Measurements from ENCODE around the gene IPO4. TPM values are rescaled to one million over a fixed set of nuclear protein-coding genes. Genes with fewer than 3 reads are reported as not detected.

Gene IPO4
- total and polyA plus RNA-seq, 2 of the 8 experiments (the other 6 are each of a cell fraction or from before 2014, with no cell fraction given) = 55.5 to 108 TPM

DNA sequence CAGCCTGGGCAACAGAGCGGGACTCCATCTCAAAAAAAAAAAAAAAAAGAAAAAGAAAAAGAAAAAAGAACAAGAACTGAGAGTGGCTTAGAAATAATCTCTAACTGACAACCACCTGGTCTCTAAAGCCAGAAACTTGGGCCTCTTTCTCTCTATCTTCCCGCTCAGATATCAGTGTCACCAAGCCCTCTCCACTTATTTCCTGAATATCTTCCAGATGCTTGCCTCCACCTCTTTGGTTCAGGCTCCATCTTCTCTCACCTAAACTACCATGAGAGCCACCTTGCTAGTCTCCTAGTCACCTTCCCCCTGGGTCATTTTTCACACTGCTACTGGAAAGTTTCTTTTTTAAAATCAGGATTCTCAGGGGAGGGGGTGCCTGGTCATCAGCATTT, 8.4 kb upstream of the IPO4 start:
- Histone ChIP-seq H3K23me2 (ENCODE audit: low read depth, low read length) (peaks cover 5% of the 10 kb centered on the region; the same call in 1 of the 2 replicates), H3K79me2 (ENCODE audit: control insufficient read depth in 1 of 2, insufficient read depth in 2 of 2, low read length in 2 of 2) (peaks cover 0 to 3% of the 10 kb centered on the region in 2 experiments; a peak in 2 of 4 replicates), H2AFZ (ENCODE audit: low read length) (no peak overlapping the region), H2AK5ac (ENCODE audit: low read depth, low read length) (no peak overlapping the region), H3K27ac (ENCODE audit: low read depth, low read length) (no peak overlapping the region), H3K79me1 (ENCODE audit: low read depth, low read length) (peaks cover 3% of the 10 kb centered on the region; the same call in 1 of the 2 replicates), H4K20me1 (replicated peaks in 1 of 2; ENCODE audit: control insufficient read depth in 1 of 2, insufficient read depth in 2 of 2, low read length in 2 of 2) (no peaks in the 10 kb centered on the region), H3K4me2 (ENCODE audit: insufficient read depth in 1 of 2, low read depth in 2 of 2, low read length in 2 of 2) (peak overlapping the region in 1 of 2 experiments; percentile 79; a peak in 2 of 4 replicates), H3K18ac (ENCODE audit: extremely low read depth, low read length) (no peak overlapping the region), H4K91ac (replicated peaks; ENCODE audit: insufficient read length, low read length) (no peak overlapping the region), H2BK5ac (ENCODE audit: low read depth, low read length) (no peak overlapping the region), H3K9ac (replicated peaks in 1 of 4; ENCODE audit: extremely low read depth in 1 of 4, low read depth in 3 of 4, low read length in 3 of 4) (no peak overlapping the region), H3K23ac (ENCODE audit: insufficient read length) (no peak overlapping the region), H2BK20ac (ENCODE audit: low read length) (no peak overlapping the region), H4K5ac (ENCODE audit: insufficient read length, low read depth, low read length) (no peak overlapping the region), H3K4ac (replicated peaks; ENCODE audit: insufficient read length, low read depth, low read length) (no peak overlapping the region), H3K4me3 (ENCODE audit: extremely low read depth in 1 of 4, insufficient read depth in 2 of 4, low read depth in 3 of 4, low read length in 4 of 4) (peak overlapping the region in 1 of 4 experiments; percentile 88; a peak in 1 of 8 replicates), H2BK15ac (ENCODE audit: low read length) (no peak overlapping the region), H3K14ac (ENCODE audit: insufficient read length) (no peak overlapping the region), H3K4me1 (replicated peaks in 1 of 4; ENCODE audit: control insufficient read depth in 3 of 4, insufficient read depth in 4 of 4, low read length in 3 of 4) (peaks cover 0 to 9% (median 3%) of the 10 kb centered on the region in 4 experiments; a peak in 3 of 7 replicates), H3K27me3 (replicated peaks in 1 of 4; ENCODE audit: control insufficient read depth in 3 of 4, extremely low read depth in 1 of 4, insufficient read depth in 3 of 4, low read length in 3 of 4) (no peaks in the 10 kb centered on the region), H2BK12ac (ENCODE audit: low read depth, low read length) (no peak overlapping the region), H3K9me3 (ENCODE audit: insufficient read depth in 2 of 2, low read depth in 1 of 2, low read length in 1 of 2) (peaks cover 6 to 7% of the 10 kb centered on the region in 2 experiments), H3K36me3 (ENCODE audit: control insufficient read depth in 2 of 4, insufficient read depth in 4 of 4, low read length in 3 of 4) (peaks cover 4 to 17% (median 10%) of the 10 kb centered on the region in 4 experiments; a peak in 6 of 8 replicates), H2BK120ac (replicated peaks; ENCODE audit: low read depth, low read length) (no peak overlapping the region), H3K56ac (replicated peaks; ENCODE audit: insufficient read length, low read depth, low read length) (no peak overlapping the region), H4K8ac (ENCODE audit: extremely low read depth, insufficient read depth, low read length) (no peak overlapping the region)
- CTCF ChIA-PET (ENCODE audit: partially characterized antibody) = no interaction called here
- no peak for DNase-seq (ENCODE audit: low read depth in 1 of 2, low spot score in 2 of 2)
- WGBS, 2 experiments (ENCODE audit: extremely low coverage in 1 of 2, insufficient coverage in 1 of 2, insufficient read length in 1 of 2, insufficient replicate concordance in 2 of 2, low coverage in 1 of 2, low lambda C conversion rate in 2 of 2, missing lambda C conversion rate in 1 of 2) = 89% methylated on average over 1 of the region's 2 CpGs; no CpG with 5 or more reads in 1 of the 2 experiments
- TF ChIP-seq TAF7 (optimal IDR thresholded peaks at IDR 0.05; ENCODE audit: borderline replicate concordance, low read depth, low read length) (no peak), SIN3A (conservative IDR thresholded peaks at IDR 0.05 in 1 of 2, IDR thresholded peaks at IDR 0.05 in 1 of 2; ENCODE audit: low read depth in 1 of 2, low read length in 2 of 2) (no peak), BACH1 (IDR thresholded peaks at IDR 0.05; ENCODE audit: low read length) (no peak), PHF8 (conservative IDR thresholded peaks at IDR 0.05; ENCODE audit: low read depth, low read length) (no peak), TAF1 (IDR thresholded peaks at IDR 0.05; ENCODE audit: low read depth, low read length) (no peak), RBBP5 (IDR thresholded peaks at IDR 0.05; ENCODE audit: borderline replicate concordance, low read depth, low read length) (no peak), GTF2F1 (IDR thresholded peaks at IDR 0.05; ENCODE audit: borderline replicate concordance, low read depth, low read length) (no peak), TCF12 (IDR thresholded peaks at IDR 0.05; ENCODE audit: low read depth, low read length) (no peak), SIRT6 (IDR thresholded peaks at IDR 0.05; ENCODE audit: low read length) (no peak), ATF3 (IDR thresholded peaks at IDR 0.05; ENCODE audit: insufficient read depth, low read depth, low read length) (no peak), NRF1 (IDR thresholded peaks at IDR 0.05; ENCODE audit: low read depth, low read length) (no peak), CEBPB (IDR thresholded peaks at IDR 0.05; ENCODE audit: low read depth, low read length) (no peak), YY1 (IDR thresholded peaks at IDR 0.05; ENCODE audit: low read depth, low read length) (no peak)
- POLR2A ChIA-PET (ENCODE audit: partially characterized antibody) = interaction anchor here (0.6 to 4.7 kb wide), 4 partner anchors 8 to 61 kb away, joined by 3 to 119 read pairs (median 31); partner anchors contain the start of genes CHMP4A, IPO4, MDP1 and PSME1
- FAIRE-seq = no peak

Measured in H1 (cell line).